Upper lobe of right lung (tissue), 1 donor: Measurements from ENCODE around the gene MRPS34. TPM values are rescaled to one million over a fixed set of nuclear protein-coding genes. Genes with fewer than 3 reads are reported as not detected.

Experiments
- ATAC-seq: fragments of 200-7000 bp; cut with Tn5 transposase; one replicate; pipeline ENCODE4 v1.9.1; 2020; ENCODE audit warnings: mild to moderate bottlenecking, moderate library complexity
- DNase-seq: peaks from one replicate; pipeline ENCODE4 v3.0.0-alpha.2; 2020
- H3K27ac ChIP-seq: fragments of 200-600 bp; one replicate; pipeline ENCODE4 v1.8.0; 2022
- H3K27me3 ChIP-seq: fragments of 200-600 bp; one replicate; pipeline ENCODE4 v1.8.0; 2022; ENCODE audit warnings: mild to moderate bottlenecking
- H3K36me3 ChIP-seq: fragments of 200-600 bp; one replicate; pipeline ENCODE4 v1.8.0; 2022
- H3K4me1 ChIP-seq: fragments of 200-600 bp; one replicate; pipeline ENCODE4 v1.8.0; 2022
- H3K4me3 ChIP-seq: fragments of 200-600 bp; one replicate; pipeline ENCODE4 v1.8.0; 2022; ENCODE audit warnings: mild to moderate bottlenecking
- H3K9me3 ChIP-seq: fragments of 200-600 bp; one replicate; pipeline ENCODE4 v1.8.0; 2022
- CTCF ChIP-seq: fragments of 200-600 bp; IDR thresholded peaks from one replicate; pipeline ENCODE4 v1.8.0; 2022; ENCODE audit warnings: antibody characterized with exemption
- intact Hi-C: fragments of 100-400 bp; cut with DNase I; formaldehyde crosslinking; loops from one replicate; pipeline ENCODE4 v1.11.0; 2022
- total RNA-seq: library from RNA; stranded (reverse); fragmentation: NEBNext Ultra II Directional; extraction: Animal tissue kit (Norgen Biotek cat#: 25700); gene quantifications from one replicate; pipeline ENCODE4 v1.2.1, GENCODE V29; 2021
- donor health status: DM: no; HTN: yes; CAD: no; lungs with severe emphysema.

MRPS34 gene
- total RNA-seq, 1 donor from 2014 or later = 62.7 TPM

- ATAC-seq = no peak
- H3K36me3 ChIP-seq = peaks cover 42% of the 10 kb centered on the region
- H3K4me1 ChIP-seq = peaks cover 16% of the 10 kb centered on the region
- no peak for TF ChIP-seq CTCF
- H3K4me3 ChIP-seq = no peak overlapping the region
- no peaks in the 10 kb centered on the region for H3K27me3 ChIP-seq
- intact Hi-C loops = no loop called here
- DNase-seq = no peak
- H3K27ac ChIP-seq = no peak overlapping the region
- no peaks in the 10 kb centered on the region for H3K9me3 ChIP-seq
Measured at GRCh38 chr16:1768061-1768766, 4.7 kb downstream of the MRPS34 start.

- no peaks in the 10 kb centered on the region for H3K9me3 ChIP-seq
- no peak overlapping the region for H3K27ac ChIP-seq
- H3K27me3 ChIP-seq = no peaks in the 10 kb centered on the region
- intact Hi-C loops = no loop called here
- H3K36me3 ChIP-seq = peaks cover 49% of the 10 kb centered on the region
- ATAC-seq = no peak
- no peak for DNase-seq
- TF ChIP-seq CTCF = no peak
- no peak overlapping the region for H3K4me3 ChIP-seq
- H3K4me1 ChIP-seq = peaks cover 16% of the 10 kb centered on the region
Measured at GRCh38 chr16:1767116-1767994, 5.6 kb downstream of the MRPS34 start.

- intact Hi-C loops = no loop called here
- Histone ChIP-seq H3K36me3 (peaks cover 55% of the 10 kb centered on the region), H3K4me3 (no peak overlapping the region), H3K9me3 (no peaks in the 10 kb centered on the region), H3K27me3 (no peaks in the 10 kb centered on the region), H3K27ac (no peak overlapping the region), H3K4me1 (peaks cover 10% of the 10 kb centered on the region)
- ATAC-seq (no peak), DNase-seq (no peak)
- TF ChIP-seq CTCF = no peak
Measured at GRCh38 chr16:1766701-1767100, 6.2 kb downstream of the MRPS34 start.

GRCh38 chr16:1766231-1766630 lies 6.7 kb downstream of the MRPS34 start:
- H3K4me1 ChIP-seq = peaks cover 10% of the 10 kb centered on the region
- intact Hi-C loops = no loop called here
- DNase-seq (no peak), ATAC-seq (no peak)
- H3K27ac ChIP-seq = no peak overlapping the region
- no peaks in the 10 kb centered on the region for H3K27me3 ChIP-seq
- peaks cover 58% of the 10 kb centered on the region for H3K36me3 ChIP-seq
- TF ChIP-seq CTCF = no peak
- H3K9me3 ChIP-seq = no peaks in the 10 kb centered on the region
- H3K4me3 ChIP-seq = no peak overlapping the region

- Histone ChIP-seq H3K4me3 (no peak overlapping the region), H3K36me3 (peaks cover 62% of the 10 kb centered on the region), H3K4me1 (peaks cover 10% of the 10 kb centered on the region), H3K9me3 (no peaks in the 10 kb centered on the region), H3K27ac (no peak overlapping the region), H3K27me3 (no peaks in the 10 kb centered on the region)
- intact Hi-C loops = no loop called here
- TF ChIP-seq CTCF = no peak
- ATAC-seq (no peak), DNase-seq (no peak)
Measured at GRCh38 chr16:1765826-1766225, 7.1 kb downstream of the MRPS34 start.
